Measurements from ENCODE around the gene TTC34. TPM values are rescaled to one million over a fixed set of nuclear protein-coding genes. Genes with fewer than 3 reads are reported as not detected.
"Not testable (repeated sequence)": the region's sequence is repeated elsewhere in the genome, so short reads cannot be mapped to it uniquely, and the experiment has no call there.

The TTC34 gene
- polyA plus RNA-seq, 4 donors, result 0.69 to 1.1 (median 0.85) TPM

DNA sequence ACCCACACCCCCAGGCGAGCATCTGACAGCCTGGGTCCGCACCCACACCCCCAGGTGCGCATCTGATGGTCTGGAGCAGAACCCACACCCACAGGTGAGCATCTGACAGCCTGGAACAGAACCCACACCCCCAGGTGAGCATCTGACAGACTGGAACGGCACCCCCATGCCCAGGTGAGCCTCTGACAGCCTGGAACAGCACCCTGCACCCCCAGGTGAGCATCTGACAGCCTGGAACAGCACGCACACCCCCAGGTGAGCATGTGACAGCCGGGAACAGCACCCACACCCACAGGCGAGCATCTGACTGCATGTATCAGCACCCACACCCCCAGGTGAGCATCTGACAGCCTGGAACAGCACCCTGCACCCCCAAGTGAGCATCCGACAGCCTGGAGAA, 115.8 kb downstream of the TTC34 start:
- not testable (repeated sequence) for DNase-seq (ENCODE audit: low read depth in 4 of 4, low spot score in 3 of 4)

DNA sequence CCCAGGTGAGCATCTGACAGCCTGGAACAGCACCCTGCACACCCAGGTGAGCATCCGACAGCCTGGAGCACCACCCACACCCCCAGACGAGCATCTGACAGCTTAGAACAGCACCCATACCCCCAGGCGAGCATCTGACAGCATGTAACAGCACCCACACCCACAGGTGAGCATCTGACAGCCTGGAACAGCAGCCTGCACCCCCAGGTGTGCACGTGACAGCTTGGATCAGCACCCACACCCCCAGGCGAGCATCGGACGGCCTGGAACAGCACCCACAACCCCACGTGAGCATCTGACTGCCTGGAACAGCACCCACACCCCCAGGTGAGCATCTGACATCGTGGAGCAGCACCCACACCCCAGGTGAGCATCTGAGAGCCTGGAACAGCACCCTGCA, 116.6 kb downstream of the TTC34 start:
- DNase-seq (ENCODE audit: low read depth in 4 of 4, low spot score in 3 of 4), result not testable (repeated sequence)

DNA sequence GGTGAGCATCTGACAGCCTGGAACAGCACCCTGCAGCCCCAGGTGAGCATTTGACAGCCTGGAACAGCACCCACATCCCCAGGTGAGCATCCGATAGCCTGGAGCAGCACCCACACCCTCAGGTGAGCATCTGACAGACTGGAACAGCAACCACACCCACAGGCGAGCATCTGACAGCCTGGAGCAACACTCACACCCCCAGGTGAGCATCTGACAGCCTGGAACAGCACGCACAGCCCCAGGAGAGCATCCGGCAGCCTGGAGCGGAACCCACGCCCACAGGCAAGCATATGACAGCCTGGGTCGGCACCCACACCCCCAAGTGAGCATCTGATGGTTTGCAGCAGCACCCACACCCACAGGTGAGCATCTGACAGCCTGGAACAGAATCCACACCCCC, 117.5 kb downstream of the TTC34 start:
- not testable (repeated sequence) for DNase-seq (ENCODE audit: low read depth in 4 of 4, low spot score in 3 of 4)

DNA sequence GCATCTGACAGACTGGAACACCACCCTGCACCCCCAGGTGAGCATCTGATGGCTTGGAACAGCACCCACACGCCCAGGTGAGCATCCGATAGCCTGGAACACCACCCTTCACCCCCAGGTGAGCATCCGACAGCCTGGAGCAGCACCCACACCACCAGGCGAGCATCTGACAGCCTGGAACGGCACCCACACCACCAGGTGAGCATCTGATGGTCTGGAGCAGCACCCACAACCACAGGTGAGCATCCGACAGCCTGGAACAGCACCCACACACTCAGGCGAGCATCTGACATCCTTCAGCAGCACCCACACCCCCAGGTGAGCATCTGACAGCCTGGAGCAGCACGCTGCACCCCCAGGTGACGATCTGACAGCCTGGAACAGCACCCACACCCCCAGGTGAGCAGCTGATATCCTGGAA, 118.2 kb downstream of the TTC34 start:
- DNase-seq (ENCODE audit: low read depth in 4 of 4, low spot score in 3 of 4), result not testable (repeated sequence)

DNA sequence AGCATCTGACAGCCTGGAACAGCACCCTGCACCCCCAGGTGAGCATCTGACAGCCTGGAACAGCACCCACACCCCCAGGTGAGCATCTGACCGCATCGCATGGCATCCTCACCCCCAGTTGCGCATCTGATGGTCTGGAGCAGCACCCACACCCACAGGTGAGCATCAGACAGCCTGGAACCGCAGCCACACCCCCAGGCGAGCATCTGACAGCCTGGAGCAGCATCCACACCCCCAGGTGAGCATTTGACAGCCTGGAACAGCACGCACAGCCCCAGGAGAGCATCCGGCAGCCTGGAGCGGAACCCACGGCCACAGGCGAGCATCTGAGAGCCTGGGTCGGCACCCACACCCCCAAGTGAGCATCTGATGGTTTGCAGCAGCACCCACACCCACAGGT, 118.6 kb downstream of the TTC34 start:
- not testable (repeated sequence) for DNase-seq (ENCODE audit: low read depth in 4 of 4, low spot score in 3 of 4)

DNA sequence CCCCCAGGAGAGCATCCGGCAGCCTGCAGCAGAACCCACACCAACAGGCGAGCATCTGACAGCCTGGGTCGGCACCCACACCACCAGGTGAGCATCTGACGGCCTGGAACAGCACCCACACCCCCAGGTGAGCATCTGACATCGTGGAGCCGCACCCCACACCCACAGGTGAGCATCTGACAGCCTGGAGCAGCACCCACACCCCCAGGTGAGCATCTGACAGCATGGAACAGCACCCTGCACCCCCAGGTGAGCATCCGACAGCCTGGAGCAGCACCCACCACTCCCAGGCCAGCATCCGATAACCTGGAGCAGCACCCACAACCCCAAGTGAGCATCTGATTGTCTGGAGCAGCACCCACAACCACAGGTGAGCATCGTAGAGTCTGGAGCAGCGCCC, 124.8 kb downstream of the TTC34 start:
- DNase-seq (ENCODE audit: low read depth in 4 of 4, low spot score in 3 of 4), result not testable (repeated sequence)

DNA sequence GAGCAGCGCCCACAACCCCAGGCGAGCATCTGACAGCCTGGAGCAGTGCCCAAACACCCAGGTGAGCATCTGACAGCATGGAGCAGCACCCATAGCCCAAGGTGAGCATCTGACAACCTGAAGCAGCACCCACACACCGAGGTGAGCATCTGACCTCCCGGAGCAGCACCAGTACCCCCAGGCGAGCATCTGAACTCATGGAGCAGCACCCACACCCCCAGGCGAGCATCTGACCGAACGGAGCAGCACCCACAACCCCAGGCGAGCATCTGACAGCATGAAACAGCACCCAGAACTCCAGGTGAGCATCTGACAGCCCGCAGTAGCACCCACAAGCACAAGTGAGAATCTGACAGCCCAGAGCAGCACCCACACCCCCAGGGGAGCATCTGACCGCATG, 129.8 kb downstream of the TTC34 start:
- DNase-seq (ENCODE audit: low read depth in 4 of 4, low spot score in 3 of 4), result not testable (repeated sequence)

DNA sequence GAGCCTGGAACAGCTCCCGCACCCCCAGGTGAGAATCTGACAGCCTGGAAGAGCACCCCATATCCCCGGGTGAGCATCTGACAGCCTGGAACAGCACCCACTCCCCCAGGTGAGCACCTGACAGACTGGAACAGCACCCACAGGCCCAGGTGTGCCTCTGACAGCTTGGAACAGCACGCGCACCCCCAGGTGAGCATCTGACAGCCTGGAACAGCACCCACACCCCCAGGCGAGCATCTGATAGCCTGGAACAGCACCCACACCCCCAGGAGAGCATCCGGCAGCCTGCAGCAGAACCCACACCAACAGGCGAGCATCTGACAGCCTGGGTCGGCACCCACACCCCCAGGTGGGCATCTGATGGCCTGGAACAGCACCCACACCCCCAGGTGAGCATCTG, 141.7 kb downstream of the TTC34 start:
- not testable (repeated sequence) for DNase-seq (ENCODE audit: low read depth in 4 of 4, low spot score in 3 of 4)

DNA sequence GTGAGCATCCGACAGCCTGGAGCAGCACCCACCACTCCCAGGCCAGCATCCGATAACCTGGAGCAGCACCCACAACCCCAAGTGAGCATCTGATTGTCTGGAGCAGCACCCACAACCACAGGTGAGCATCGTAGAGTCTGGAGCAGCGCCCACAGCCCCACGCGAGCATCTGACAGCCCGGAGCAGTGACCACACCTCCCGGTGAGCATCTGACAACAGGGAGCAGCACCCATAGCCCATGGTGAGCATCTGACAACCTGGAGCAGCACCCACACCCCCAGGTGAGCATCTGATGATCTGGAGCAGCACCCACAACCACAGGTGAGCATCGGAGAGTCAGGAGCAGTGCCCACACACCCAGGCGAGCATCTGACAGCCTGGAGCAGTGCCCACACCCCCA, 143.6 kb downstream of the TTC34 start:
- not testable (repeated sequence) for DNase-seq (ENCODE audit: low read depth in 4 of 4, low spot score in 3 of 4)

DNA sequence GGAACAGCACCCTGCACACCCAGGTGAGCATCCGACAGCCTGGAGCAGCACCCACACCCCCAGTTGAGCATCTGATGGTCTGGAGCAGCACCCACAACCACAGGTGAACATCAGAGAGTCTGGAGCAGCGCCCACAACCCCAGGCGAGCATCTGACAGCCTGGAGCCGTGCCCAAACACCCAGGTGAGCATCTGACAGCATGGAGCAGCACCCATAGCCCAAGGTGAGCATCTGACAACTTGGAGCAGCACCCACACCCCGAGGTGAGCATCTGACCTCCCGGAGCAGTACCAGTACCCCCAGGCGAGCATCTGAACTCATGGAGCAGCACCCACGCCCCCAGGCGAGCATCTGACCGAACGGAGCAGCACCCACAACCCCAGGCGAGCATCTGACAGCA, 144.4 kb downstream of the TTC34 start:
- not testable (repeated sequence) for DNase-seq (ENCODE audit: low read depth in 4 of 4, low spot score in 3 of 4)

DNA sequence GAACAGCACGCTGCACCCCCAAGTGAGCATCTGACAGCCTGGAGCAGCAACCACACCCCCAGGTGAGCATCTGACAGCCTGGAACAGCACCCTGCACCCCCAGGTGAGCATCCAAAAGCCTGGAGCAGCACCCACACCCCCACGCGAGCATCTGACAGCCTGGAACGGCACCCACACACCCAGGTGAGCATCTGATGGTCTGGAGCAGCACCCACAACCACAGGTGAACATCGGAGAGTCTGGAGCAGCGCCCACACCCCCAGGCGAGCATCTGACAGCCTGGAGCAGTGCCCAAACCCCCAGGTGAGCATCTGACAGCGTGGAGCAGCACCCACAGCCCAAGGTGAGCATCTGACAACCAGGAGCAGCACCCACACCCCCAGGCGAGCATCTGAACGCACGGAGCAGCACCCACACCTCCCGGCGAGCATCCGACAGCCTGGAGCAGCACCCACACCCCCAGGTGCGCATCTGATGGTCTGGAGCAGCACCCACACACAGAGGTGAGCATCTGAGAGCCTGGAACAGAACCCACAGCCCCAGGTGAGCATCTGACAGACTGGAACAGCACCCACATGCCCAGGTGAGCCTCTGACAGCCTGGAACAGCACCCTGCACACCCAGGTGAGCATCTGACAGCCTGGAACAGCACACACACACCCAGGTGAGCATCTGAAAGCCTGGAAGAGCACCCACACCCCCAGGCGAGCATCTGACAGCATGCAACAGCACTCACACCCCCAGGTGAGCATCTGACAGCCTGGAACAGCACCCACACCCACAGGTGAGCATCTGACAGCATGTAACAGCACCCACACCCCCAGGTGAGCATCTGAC, 145.7 kb downstream of the TTC34 start:
- DNase-seq (ENCODE audit: low read depth in 4 of 4, low spot score in 3 of 4), result not testable (repeated sequence)

DNA sequence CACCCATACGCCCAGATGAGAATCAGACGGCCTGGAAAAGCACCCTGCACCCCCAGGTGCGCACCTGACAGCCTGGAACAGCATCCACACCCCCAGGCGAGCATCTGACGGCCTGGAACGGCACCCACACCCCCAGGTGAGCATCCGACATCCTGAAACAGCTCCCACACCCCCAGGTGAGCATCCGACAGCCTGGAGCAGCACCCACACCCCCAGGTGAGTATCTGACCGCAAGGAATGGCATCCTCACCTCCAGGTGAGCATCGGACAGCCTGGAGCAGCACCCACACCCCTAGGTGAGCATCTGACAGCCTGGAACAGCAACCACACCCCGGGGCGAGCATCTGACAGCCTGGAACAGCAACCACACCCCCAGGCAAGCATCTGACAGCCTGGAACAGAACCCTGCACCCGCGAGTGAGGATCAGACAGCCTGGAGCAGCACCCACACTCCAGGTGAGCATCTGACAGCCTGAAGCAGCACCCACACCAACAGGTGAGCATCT, 147.0 kb downstream of the TTC34 start:
- DNase-seq (ENCODE audit: low read depth in 4 of 4, low spot score in 3 of 4), result not testable (repeated sequence)

DNA sequence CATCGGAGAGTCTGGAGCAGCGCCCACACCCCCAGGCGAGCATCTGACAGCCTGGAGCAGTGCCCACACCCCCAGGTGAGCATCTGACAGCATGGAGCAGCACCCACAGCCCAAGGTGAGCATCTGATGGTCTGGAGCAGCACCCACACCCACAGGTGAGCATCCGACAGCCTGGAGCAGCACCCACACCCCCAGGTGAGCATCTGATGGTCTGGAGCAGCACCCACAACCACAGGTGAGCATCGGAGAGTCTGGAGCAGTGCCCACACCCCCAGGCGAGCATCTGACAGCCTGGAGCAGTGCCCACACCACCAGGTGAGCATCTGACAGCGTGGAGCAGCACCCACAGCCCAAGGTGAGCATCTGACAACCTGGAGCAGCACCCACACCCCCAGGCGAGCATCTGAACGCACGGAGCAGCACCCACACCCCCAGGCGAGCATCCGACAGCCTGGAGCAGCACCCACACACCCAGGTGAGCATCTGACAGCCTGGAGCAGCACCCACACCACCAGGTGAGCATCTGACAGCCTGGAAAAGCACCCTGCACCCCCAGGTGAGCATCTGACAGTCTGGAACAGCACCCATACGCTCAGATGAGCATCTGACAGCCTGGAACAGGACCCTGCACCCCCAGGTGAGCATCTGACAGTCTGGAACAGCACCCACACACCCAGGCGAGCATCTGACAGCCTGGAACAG, 147.6 kb downstream of the TTC34 start:
- not testable (repeated sequence) for DNase-seq (ENCODE audit: low read depth in 4 of 4, low spot score in 3 of 4)

DNA sequence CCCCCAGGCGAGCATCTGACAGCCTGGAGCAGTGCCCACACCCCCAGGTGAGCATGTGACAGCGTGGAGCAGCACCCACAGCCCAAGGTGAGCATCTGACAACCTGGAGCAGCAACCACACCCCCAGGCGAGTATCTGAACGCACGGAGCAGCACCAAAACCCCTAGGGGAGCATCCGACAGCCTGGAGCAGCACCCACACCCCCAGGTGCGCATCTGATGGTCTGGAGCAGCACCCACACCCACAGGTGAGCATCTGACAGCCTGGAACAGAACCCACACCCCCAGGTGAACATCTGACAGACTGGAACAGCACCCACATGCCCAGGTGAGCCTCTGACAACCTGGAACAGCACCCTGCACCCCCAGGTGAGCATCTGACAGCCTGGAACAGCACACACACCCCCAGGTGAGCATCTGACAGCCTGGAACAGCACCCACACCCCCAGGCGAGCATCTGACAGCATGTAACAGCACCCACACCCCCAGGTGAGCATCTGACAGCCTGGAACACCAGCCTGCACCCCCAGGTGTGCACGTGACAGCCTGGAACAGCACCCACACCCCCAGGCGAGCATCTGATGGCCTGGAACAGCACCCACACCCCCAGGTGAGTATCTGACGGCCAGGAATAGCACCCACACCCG, 148.4 kb downstream of the TTC34 start:
- not testable (repeated sequence) for DNase-seq (ENCODE audit: low read depth in 4 of 4, low spot score in 3 of 4)

DNA sequence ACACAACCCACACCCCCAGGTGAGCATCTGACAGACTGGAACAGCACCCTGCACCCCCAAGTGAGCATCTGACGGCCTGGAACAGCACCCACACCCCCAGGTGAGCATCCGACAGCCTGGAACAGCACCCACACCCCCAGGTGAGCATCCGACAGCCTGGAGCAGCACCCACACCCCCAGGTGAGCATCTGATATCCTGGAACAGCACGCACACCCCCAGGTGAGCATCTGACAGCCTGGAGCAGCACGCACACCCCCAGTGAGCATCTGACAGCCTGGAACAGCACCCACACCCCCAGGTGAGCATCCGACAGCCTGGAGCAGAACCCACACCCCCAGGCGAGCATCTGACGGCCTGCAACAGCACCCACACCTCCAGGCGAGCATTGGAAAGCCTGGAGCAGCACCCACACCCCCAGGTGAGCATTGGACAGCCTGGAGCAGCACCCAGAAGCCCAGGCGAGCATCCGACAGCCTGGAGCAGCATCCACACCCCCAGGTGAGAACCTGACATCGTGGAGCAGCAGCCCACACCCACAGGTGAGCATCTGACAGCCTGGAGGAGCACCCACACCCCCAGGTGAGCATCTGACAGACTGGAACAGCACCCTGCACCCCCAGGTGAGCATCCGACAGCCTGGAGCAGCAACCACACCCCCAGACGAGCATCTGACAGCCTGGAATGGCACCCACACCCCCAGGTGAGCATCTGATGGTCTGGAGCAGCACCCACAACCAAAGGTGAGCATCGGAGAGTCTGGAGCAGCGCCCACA, 149.2 kb downstream of the TTC34 start:
- not testable (repeated sequence) for DNase-seq (ENCODE audit: low read depth in 4 of 4, low spot score in 3 of 4)

DNA sequence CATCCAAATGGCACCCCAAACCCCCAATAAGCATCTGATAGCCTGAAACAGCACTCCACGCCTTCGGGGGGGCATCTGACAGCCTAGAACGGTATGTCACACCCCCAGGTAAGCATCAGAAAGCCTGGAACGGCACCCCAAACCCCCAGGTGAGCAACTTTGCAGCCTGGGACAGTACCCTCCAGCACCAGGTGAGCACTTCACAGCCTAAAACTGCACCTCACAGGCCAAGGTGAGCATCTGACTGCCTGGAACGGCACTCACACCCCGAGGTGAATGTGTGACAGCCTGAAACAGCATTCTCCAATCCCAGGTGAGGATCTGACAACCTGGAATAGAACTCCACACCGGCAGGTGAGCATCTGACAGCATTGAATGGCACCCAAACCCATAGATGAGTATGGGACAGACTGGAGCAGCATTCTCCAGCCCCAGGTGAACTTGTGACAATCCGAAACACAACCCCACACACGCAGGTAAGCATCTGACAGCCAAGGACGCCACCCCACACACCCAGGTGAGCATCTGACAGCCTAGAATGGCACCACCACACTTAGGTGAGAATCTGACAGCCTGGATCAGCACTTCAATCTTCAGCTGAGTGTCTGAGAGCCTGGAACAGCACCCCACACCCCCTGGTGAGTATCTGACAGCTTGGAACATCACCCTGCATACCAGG, 150.4 kb downstream of the TTC34 start:
- DNase-seq (ENCODE audit: low read depth in 4 of 4, low spot score in 3 of 4), result no peak

DNA sequence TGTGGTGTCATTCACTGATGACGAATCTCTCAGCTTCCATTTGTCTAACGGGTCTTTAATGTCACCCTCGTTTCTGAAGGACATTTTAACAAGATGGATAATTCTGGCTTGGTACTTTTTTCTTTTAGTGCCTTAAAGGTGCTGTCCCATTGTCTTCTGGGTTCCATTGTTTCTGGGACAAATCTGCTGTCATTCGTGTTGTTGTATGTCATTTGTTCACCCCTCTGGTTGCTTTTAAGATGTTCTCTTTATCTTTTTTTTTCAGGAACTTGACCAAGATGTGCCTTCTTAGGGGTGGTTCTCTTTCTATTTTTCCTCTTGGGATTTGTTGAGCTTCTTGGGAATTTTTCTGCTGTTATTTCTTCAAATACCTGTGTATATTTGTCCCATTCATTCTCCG, 154.7 kb downstream of the TTC34 start:
- DNase-seq (ENCODE audit: low read depth in 4 of 4, low spot score in 3 of 4), result no peak

DNA sequence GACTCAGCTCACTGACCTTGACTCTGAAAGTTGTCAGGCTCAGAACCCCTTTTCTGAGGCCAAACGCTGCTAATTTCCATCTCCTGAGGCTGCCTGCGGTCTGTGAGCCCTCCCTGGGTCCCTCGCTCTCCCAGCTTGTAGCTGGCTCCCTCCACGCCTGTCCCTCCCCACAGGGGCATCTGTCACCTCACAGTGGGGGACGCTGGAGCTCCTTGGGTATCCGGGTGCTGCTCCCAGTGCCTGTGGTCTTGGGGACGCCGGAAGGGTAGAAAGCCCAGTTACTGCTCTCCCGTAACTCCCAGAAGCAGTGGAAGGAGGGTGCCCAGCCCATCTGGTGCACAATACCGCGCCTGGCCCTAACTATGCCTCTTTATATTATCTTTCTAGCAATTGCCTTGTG, 155.7 kb downstream of the TTC34 start:
- DNase-seq (ENCODE audit: low read depth in 4 of 4, low spot score in 3 of 4), result no peak

DNA sequence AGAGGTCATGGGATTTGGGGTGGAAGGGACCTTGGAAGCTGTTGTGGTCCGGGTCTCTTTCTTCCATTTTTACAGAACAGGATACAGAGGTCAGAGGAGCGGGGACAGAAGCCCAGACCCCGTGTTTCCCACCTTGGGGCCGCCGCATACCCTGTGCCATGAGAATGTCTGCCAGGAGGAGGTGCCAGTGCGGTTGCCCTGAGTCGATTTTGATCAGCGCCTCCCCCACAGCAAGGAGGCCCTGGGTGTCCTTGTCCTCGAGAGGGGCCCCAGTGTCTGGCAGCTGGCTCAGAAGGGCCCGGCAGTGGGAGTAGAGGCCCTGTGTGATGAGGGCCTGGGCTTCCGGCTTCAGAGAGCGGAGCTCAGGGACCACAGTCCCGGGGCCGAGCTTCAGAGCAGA, 156.3 kb downstream of the TTC34 start:
- DNase-seq (ENCODE audit: low read depth in 4 of 4, low spot score in 3 of 4), result no peak

DNA sequence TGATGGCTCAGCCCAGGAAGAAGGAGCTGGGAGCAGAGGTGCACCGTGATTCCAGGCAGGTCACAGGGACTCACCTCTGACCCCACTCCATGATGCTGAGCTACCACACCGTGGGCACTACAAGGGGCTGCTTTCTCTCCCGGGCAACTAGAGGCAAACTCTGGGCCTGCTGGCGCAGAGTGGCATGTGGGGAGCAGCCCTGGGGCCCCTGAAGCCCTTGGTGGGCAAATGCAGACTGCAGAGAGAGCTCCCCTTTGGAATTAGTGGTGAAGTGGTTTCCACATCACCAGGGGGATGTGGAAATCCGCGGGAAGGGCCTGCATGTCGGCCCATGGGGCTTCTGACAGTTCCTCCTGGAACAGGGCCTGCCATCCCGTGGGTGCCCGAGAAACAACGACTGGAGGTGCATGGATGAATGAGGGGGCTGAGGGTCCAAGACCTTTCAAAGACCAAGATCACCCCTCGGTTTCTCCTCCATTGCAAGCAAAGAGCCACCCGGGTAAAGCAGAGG, 156.8 kb downstream of the TTC34 start:
- no peak for DNase-seq (ENCODE audit: low read depth in 4 of 4, low spot score in 3 of 4)
